B cell (primary cell): ENCODE data around the gene PGM1. TPM values are rescaled to one million over a fixed set of nuclear protein-coding genes. Genes with fewer than 3 reads are reported as not detected.

Experiments
- ATAC-seq: fragments of 200-7000 bp; cut with Tn5 transposase; one replicate; pipeline ENCODE4 v1.10.0; 2021; ENCODE audit warnings: low read depth, mild to moderate bottlenecking, moderate number of reproducible peaks, moderate library complexity
- CTCF ChIA-PET: fragments of 350-600 bp; sonication (Branson Sonifier 250); formaldehyde crosslinking; loops from one replicate; lab custom pipeline; 2021; ENCODE audit warnings: antibody characterized with exemption, inconsistent platforms; lab: Charles Lee
- POLR2A ChIA-PET: fragments of 350-600 bp; sonication (Branson Sonifier 250); formaldehyde crosslinking; loops from one replicate; lab custom pipeline; 2021; ENCODE audit warnings: antibody characterized with exemption; lab: Charles Lee
- DNase-seq: peaks from one replicate; pipeline ENCODE4 v3.0.0; 2013
- H2AFZ ChIP-seq: 2 replicates; pipeline ENCODE4 v1.6.1; 2012; ENCODE audit warnings: mild to moderate bottlenecking, low read depth, low read length; ENCODE audit not compliant: insufficient read depth, poor library complexity, severe bottlenecking
- H3K27ac ChIP-seq, 2 donors: 1 replicate in 1 of 2; 2 replicates in 1 of 2; pipeline ENCODE4 v1.5.1; 2012 to 2013; ENCODE audit warnings: low read length in 2 of 2, mild to moderate bottlenecking in 2 of 2, moderate library complexity in 1 of 2
- H3K27me3 ChIP-seq, 4 experiments: fragments of 200-600 bp in 1 of 4; sonication (generic) in 1 of 4; replicated peaks in 1 of 4; 1 replicate in 2 of 4; 2 replicates in 2 of 4; pipeline versions ENCODE4 v1.6.1 to v1.7.0; 2013 to 2016; ENCODE audit warnings: low read length in 3 of 4, mild to moderate bottlenecking in 2 of 4, mixed read lengths in 1 of 4, moderate library complexity in 1 of 4; ENCODE audit not compliant: insufficient read depth in 4 of 4, control insufficient read depth in 3 of 4; ENCODE audit errors: control extremely low read depth in 1 of 4
- H3K36me3 ChIP-seq, 2 experiments: replicated peaks in 1 of 2; 1 replicate in 1 of 2; 2 replicates in 1 of 2; pipeline versions ENCODE4 v1.6.1 to v1.7.1; 2013; ENCODE audit warnings: low read length in 1 of 2; ENCODE audit not compliant: insufficient read depth in 2 of 2, control insufficient read depth in 1 of 2; ENCODE audit errors: control extremely low read depth in 1 of 2, extremely low read depth in 1 of 2
- H3K4me1 ChIP-seq, 2 donors: fragments of 200-600 bp in 1 of 2; sonication (generic) in 1 of 2; 1 replicate in 1 of 2; 2 replicates in 1 of 2; pipeline versions ENCODE4 v1.5.1 to v1.6.1; 2013 to 2017; ENCODE audit warnings: low read length in 2 of 2; ENCODE audit not compliant: control insufficient read depth in 2 of 2, insufficient read depth in 2 of 2
- H3K4me2 ChIP-seq: replicated peaks from 2 replicates; pipeline ENCODE3; 2012; ENCODE audit warnings: mild to moderate bottlenecking, low read depth, low read length; ENCODE audit not compliant: poor library complexity, severe bottlenecking
- H3K4me3 ChIP-seq, 5 experiments: fragments of 200-600 bp in 1 of 5; sonication (generic) in 1 of 5; 1 replicate in 3 of 5; 2 replicates in 2 of 5; pipeline versions ENCODE4 v1.5.1 to v1.7.0; 2011 to 2016; ENCODE audit warnings: low read length in 4 of 5, mild to moderate bottlenecking in 4 of 5, low read depth in 2 of 5, control low read depth in 1 of 5, moderate library complexity in 1 of 5; ENCODE audit not compliant: insufficient read depth in 1 of 5; ENCODE audit errors: control extremely low read depth in 1 of 5, extremely low read depth in 1 of 5
- H3K79me2 ChIP-seq: fragments of 200-600 bp; sonication (generic); one replicate; pipeline ENCODE4 v1.6.0; 2016; ENCODE audit warnings: low read length; ENCODE audit not compliant: control insufficient read depth, insufficient read depth
- H3K9ac ChIP-seq: fragments of 200-600 bp; sonication (generic); 2 replicates; pipeline ENCODE4 v1.6.1; 2017; ENCODE audit warnings: mild to moderate bottlenecking, low read length, moderate library complexity
- H3K9me3 ChIP-seq, 3 donors: one replicate each; pipeline versions ENCODE4 v1.6.1 to v1.7.1; 2013; ENCODE audit warnings: low read length in 2 of 3; ENCODE audit not compliant: control insufficient read depth in 2 of 3, insufficient read depth in 1 of 3; ENCODE audit errors: control extremely low read depth in 1 of 3
- H4K20me1 ChIP-seq: 2 replicates; pipeline ENCODE4 v1.6.0; 2012; ENCODE audit warnings: mild to moderate bottlenecking, low read length; ENCODE audit not compliant: insufficient read depth, control insufficient read depth, poor library complexity, severe bottlenecking
- H3K27ac Mint-ChIP-seq: one replicate; pipeline ENCODE4 v1.8.0; 2021; ENCODE audit warnings: mixed read lengths
- H3K27me3 Mint-ChIP-seq: one replicate; pipeline ENCODE4 v1.8.0; 2021; ENCODE audit warnings: mixed read lengths
- H3K4me1 Mint-ChIP-seq: one replicate; pipeline ENCODE4 v1.8.0; 2021; ENCODE audit warnings: mixed read lengths
- H3K4me3 Mint-ChIP-seq: one replicate; pipeline ENCODE4 v1.8.0; 2021; ENCODE audit warnings: mixed read lengths
- H3K9me3 Mint-ChIP-seq: one replicate; pipeline ENCODE4 v1.8.0; 2022; ENCODE audit warnings: mixed read lengths; ENCODE audit not compliant: insufficient read depth
- EZH2 ChIP-seq: IDR thresholded peaks from 2 replicates; pipeline ENCODE4 v1.6.1; 2012; ENCODE audit warnings: borderline replicate concordance, low read depth, mild to moderate bottlenecking, moderate library complexity, low read length; ENCODE audit not compliant: insufficient read depth, poor library complexity, severe bottlenecking
- WGBS: methylation state at CpG from one replicate; pipeline ENCODE4 v1.1.5; 2013; ENCODE audit warnings: missing lambda C conversion rate; ENCODE audit not compliant: insufficient coverage; 5-methylcytosine and 5-hydroxymethylcytosine counted together
- intact Hi-C: fragments of 100-400 bp; cut with micrococcal nuclease; formaldehyde crosslinking; loops from one replicate; pipeline ENCODE4 v1.10.0; 2022
- polyA plus RNA-seq: library from polyadenylated mRNA; depleted of rRNA; stranded (reverse); fragments of >200 nt; gene quantifications from 2 replicates; pipeline ENCODE4 v1.2.3, GENCODE V29; 2012
- total RNA-seq, 2 donors: library from RNA; stranded (reverse); fragments of 120-200 nt in 1 of 2; gene quantifications; 1 replicate in 1 of 2; 2 replicates in 1 of 2; pipeline versions ENCODE4 v1.2.3 to v1.2.4, GENCODE V29; 2013 to 2022
- TF ChIP-seq, protein P1 (sequence below): fragments of 200-600 bp; IDR thresholded peaks from one replicate; pipeline ENCODE4 v1.8.0; 2022; ENCODE audit warnings: antibody characterized with exemption, mild to moderate bottlenecking

The PGM1 gene
- total and polyA plus RNA-seq, 2 donors (not counting 1 experiment from before 2014, with no cell fraction given), result 4.2 to 13.2 TPM

DNA sequence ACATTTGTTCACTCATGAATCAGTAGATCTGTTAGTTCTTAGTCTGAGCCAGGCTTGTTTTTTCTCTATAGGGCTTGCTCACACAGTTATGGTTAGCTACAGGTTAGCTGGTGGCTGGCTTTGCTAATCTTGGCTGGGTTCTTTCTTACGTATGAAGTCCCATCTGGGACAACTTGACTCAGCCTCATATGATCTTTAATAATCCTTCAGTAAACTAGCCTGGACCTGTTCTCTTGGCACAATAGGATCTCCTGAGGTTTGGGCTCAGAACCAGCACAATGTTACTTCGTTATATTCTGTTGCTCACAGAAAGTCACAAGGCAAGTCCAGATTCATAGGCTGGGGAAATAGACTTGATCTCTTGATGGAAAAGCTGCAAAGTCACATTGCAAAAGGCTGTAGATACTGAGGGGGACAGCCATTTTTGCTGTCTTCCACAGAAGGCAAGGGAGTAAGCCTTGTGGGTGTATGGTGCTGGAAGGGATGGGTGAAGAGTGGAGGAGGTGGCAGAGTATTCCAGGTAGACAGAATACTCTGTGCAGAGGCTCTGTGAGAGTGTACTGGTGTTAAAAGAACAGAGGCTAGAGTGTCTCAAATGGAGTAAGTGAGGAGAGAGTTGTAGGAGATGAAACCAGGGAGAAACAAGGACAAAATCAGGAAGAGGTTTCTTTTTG, 45.5 kb upstream of the PGM1 start:
- ChIA-PET POLR2A (no interaction called here), CTCF (no interaction called here)
- no peaks in the 10 kb centered on the region for H3K36me3 ChIP-seq
- DNase-seq (no peak), ATAC-seq (no peak)
- Mint-ChIP-seq H3K27me3 (no peaks in the 10 kb centered on the region), H3K4me3 (no peak overlapping the region), H3K4me1 (no peaks in the 10 kb centered on the region), H3K27ac (no peak overlapping the region), H3K9me3 (no peaks in the 10 kb centered on the region)
- H3K4me1 ChIP-seq, result no peaks in the 10 kb centered on the region
- H3K27ac ChIP-seq, result no peak overlapping the region
- H3K4me3 ChIP-seq, result no peak overlapping the region
- no peaks in the 10 kb centered on the region for H4K20me1 ChIP-seq
- H3K9ac ChIP-seq, result no peak overlapping the region
- no peak overlapping the region for H3K4me2 ChIP-seq
- no peaks in the 10 kb centered on the region for H3K27me3 ChIP-seq
- no peaks in the 10 kb centered on the region for H3K9me3 ChIP-seq
- TF ChIP-seq EZH2, result no peak
- TF ChIP-seq, protein P1, sequence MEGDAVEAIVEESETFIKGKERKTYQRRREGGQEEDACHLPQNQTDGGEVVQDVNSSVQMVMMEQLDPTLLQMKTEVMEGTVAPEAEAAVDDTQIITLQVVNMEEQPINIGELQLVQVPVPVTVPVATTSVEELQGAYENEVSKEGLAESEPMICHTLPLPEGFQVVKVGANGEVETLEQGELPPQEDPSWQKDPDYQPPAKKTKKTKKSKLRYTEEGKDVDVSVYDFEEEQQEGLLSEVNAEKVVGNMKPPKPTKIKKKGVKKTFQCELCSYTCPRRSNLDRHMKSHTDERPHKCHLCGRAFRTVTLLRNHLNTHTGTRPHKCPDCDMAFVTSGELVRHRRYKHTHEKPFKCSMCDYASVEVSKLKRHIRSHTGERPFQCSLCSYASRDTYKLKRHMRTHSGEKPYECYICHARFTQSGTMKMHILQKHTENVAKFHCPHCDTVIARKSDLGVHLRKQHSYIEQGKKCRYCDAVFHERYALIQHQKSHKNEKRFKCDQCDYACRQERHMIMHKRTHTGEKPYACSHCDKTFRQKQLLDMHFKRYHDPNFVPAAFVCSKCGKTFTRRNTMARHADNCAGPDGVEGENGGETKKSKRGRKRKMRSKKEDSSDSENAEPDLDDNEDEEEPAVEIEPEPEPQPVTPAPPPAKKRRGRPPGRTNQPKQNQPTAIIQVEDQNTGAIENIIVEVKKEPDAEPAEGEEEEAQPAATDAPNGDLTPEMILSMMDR, result no peak
- WGBS, result 100% methylated on average over 1 of the region's 2 CpGs
- H2AFZ ChIP-seq, result no peak overlapping the region
- intact Hi-C loops, result no loop called here
- H3K79me2 ChIP-seq, result no peaks in the 10 kb centered on the region

DNA sequence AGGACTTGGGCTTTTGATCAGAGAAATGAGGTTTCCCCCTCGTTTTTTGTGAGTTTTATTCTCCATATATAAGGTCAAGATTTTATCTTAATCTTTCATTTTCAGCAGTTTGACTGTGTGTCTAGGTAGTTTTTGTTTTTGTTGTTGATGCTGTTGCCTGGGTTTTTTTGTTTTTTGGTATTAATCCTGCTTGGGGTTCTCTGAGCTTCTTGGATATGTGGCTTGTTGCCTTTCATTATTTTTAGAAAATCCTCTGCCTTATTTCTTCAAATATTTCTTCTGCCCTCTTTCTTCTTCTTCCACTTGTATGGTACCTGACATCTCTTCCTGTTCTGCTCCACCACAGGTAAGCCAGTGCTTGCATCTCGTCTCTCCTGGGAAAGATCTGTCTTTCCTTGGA, 44.9 kb upstream of the PGM1 start:
- ATAC-seq (no peak), DNase-seq (no peak)
- no peak overlapping the region for H3K27ac Mint-ChIP-seq
- H3K79me2 ChIP-seq, result no peaks in the 10 kb centered on the region
- H3K27me3 Mint-ChIP-seq, result no peaks in the 10 kb centered on the region
- H3K9me3 ChIP-seq, result no peaks in the 10 kb centered on the region
- H3K4me3 Mint-ChIP-seq, result no peak overlapping the region
- H3K27me3 ChIP-seq, result no peaks in the 10 kb centered on the region
- H3K9ac ChIP-seq, result no peak overlapping the region
- whole genome bisulfite sequencing, result 80% methylated on average over 1 of the region's 2 CpGs
- no peak overlapping the region for H3K27ac ChIP-seq
- no peaks in the 10 kb centered on the region for H3K36me3 ChIP-seq
- H3K4me3 ChIP-seq, result no peak overlapping the region
- H3K4me2 ChIP-seq, result no peak overlapping the region
- ChIA-PET POLR2A (no interaction called here), CTCF (no interaction called here)
- H3K4me1 ChIP-seq, result no peaks in the 10 kb centered on the region
- no peaks in the 10 kb centered on the region for H3K9me3 Mint-ChIP-seq
- intact Hi-C loops, result no loop called here
- no peaks in the 10 kb centered on the region for H3K4me1 Mint-ChIP-seq
- H4K20me1 ChIP-seq, result no peaks in the 10 kb centered on the region
- no peak overlapping the region for H2AFZ ChIP-seq
- TF ChIP-seq, protein P1, result no peak
- no peak for TF ChIP-seq EZH2
